Ascending aorta (tissue), 2 donors: ENCODE results near the gene ADCK2. TPM values are rescaled to one million over a fixed set of nuclear protein-coding genes. Genes with fewer than 3 reads are reported as not detected.

Source experiments
- DNase-seq, 2 donors: peaks; one replicate each; pipeline ENCODE4 v3.0.0-alpha.2; 2019; ENCODE audit warnings: low spot score in 2 of 2
- H3K27ac ChIP-seq, 2 donors: fragments of 200-600 bp; sonication (generic); one replicate each; pipeline ENCODE4 v1.5.1; 2016 to 2017; ENCODE audit warnings: mild to moderate bottlenecking in 1 of 2
- H3K27me3 ChIP-seq: fragments of 200-600 bp; sonication (generic); one replicate; pipeline ENCODE4 v1.5.1; 2017
- H3K36me3 ChIP-seq, 2 donors: fragments of 200-600 bp; sonication (generic); one replicate each; pipeline ENCODE4 v1.5.1; 2016
- H3K4me1 ChIP-seq, 2 donors: fragments of 200-600 bp; sonication (generic); one replicate each; pipeline ENCODE4 v1.5.1; 2016 to 2017; ENCODE audit warnings: mild to moderate bottlenecking in 1 of 2
- H3K4me3 ChIP-seq, 2 donors: fragments of 200-600 bp; sonication (generic); one replicate each; pipeline ENCODE4 v1.5.1; 2016 to 2017; ENCODE audit warnings: mild to moderate bottlenecking in 1 of 2
- H3K9me3 ChIP-seq, 2 donors: fragments of 200-600 bp; sonication (generic); one replicate each; pipeline ENCODE4 v1.5.1; 2016
- intact Hi-C: fragments of 100-400 bp; cut with DNase I; formaldehyde crosslinking; loops from one replicate; pipeline ENCODE4 v1.15.1; 2023
- total RNA-seq: library from RNA; depleted of rRNA; stranded (reverse); fragments of >200 nt; gene quantifications from one replicate; pipeline ENCODE4 v1.1.0, GENCODE V29; 2016
- TF ChIP-seq, protein P1 (sequence below), 3 experiments: fragments of 200-600 bp in 2 of 3; fragments of 450-650 bp in 1 of 3; sonication (generic) in 2 of 3; IDR thresholded peaks; one replicate each; pipeline ENCODE4 v1.5.1; 2016 to 2019; ENCODE audit warnings: antibody characterized with exemption in 3 of 3, mild to moderate bottlenecking in 1 of 3, moderate library complexity in 1 of 3

Gene ADCK2
- total RNA-seq, 1 donor from 2014 or later = 46.1 TPM

DNA sequence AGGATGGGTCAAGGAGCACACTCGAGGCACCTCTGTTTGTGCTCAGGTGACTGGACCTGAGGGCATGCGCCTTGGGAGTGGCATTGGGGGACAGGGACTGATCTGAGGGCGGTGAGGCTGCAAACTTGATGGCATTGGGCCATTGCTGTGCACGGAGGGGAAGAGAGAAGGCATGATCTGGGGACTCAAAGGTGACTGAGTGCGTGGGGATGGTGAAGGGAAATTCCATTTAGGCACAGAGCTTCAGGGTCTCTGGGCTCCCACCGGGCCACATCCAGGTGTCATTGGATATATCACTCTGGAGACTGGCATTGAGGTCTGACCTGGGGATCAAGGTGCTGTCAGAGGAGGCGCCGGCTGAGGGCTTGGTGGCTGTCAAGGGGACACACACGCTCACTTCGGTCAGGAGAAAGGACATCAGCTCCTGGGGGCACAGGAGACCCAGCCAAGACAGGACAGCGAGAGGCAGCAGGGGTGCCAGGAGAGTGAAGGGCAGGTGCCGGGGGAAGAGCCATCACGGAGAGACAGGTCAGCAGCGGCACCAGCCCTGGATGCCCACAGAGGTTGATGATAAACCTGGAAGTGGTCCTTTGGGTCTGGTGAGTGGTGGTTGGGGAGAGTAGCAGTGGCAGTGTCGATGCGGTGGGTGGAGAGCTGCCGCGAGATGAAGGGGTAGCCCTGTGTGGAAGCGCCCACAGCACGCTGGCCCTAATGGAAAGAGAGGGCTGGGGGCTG lies 5.5 kb downstream of the ADCK2 start:
- Histone ChIP-seq H3K27me3 (no peaks in the 10 kb centered on the region), H3K36me3 (peaks cover 15 to 38% of the 10 kb centered on the region in 2 donors), H3K4me3 (no peak overlapping the region), H3K9me3 (no peaks in the 10 kb centered on the region), H3K4me1 (peaks cover 0 to 15% of the 10 kb centered on the region in 2 donors), H3K27ac (no peak overlapping the region)
- DNase-seq = peak in 1 of 2 donors; percentile 55
- intact Hi-C loops = no loop called here
- TF ChIP-seq, protein P1, sequence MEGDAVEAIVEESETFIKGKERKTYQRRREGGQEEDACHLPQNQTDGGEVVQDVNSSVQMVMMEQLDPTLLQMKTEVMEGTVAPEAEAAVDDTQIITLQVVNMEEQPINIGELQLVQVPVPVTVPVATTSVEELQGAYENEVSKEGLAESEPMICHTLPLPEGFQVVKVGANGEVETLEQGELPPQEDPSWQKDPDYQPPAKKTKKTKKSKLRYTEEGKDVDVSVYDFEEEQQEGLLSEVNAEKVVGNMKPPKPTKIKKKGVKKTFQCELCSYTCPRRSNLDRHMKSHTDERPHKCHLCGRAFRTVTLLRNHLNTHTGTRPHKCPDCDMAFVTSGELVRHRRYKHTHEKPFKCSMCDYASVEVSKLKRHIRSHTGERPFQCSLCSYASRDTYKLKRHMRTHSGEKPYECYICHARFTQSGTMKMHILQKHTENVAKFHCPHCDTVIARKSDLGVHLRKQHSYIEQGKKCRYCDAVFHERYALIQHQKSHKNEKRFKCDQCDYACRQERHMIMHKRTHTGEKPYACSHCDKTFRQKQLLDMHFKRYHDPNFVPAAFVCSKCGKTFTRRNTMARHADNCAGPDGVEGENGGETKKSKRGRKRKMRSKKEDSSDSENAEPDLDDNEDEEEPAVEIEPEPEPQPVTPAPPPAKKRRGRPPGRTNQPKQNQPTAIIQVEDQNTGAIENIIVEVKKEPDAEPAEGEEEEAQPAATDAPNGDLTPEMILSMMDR (IDR thresholded peaks at IDR 0.05) = no peak

- peak in 1 of 2 donors; percentile 44 for DNase-seq
- intact Hi-C loops = no loop called here
- Histone ChIP-seq H3K27ac (no peak overlapping the region), H3K4me3 (no peak overlapping the region), H3K4me1 (peaks cover 0 to 13% of the 10 kb centered on the region in 2 donors), H3K27me3 (no peaks in the 10 kb centered on the region), H3K9me3 (no peaks in the 10 kb centered on the region), H3K36me3 (peaks cover 19 to 43% of the 10 kb centered on the region in 2 donors)
- TF ChIP-seq, protein P1 (IDR thresholded peaks at IDR 0.05) = no peak
These were observed 6.0 kb downstream of the ADCK2 start for GRCh38 chr7:140678816-140679130.

- no peak overlapping the region for H3K27ac ChIP-seq
- no peaks in the 10 kb centered on the region for H3K9me3 ChIP-seq
- intact Hi-C loops = no loop called here
- peaks cover 21 to 47% of the 10 kb centered on the region in 2 donors for H3K36me3 ChIP-seq
- no peak overlapping the region for H3K4me3 ChIP-seq
- no peak for DNase-seq
- no peaks in the 10 kb centered on the region for H3K27me3 ChIP-seq
- H3K4me1 ChIP-seq = peaks cover 0 to 11% of the 10 kb centered on the region in 2 donors
- TF ChIP-seq, protein P1 (IDR thresholded peaks at IDR 0.05) = no peak
These were observed 6.4 kb downstream of the ADCK2 start for GRCh38 chr7:140679186-140679585.

- Histone ChIP-seq H3K4me3 (no peak overlapping the region), H3K36me3 (peaks cover 28 to 55% of the 10 kb centered on the region in 2 donors), H3K4me1 (no peaks in the 10 kb centered on the region), H3K27me3 (no peaks in the 10 kb centered on the region), H3K9me3 (no peaks in the 10 kb centered on the region), H3K27ac (no peak overlapping the region)
- TF ChIP-seq, protein P1 (IDR thresholded peaks at IDR 0.05) = no peak
- DNase-seq = peak in 1 of 2 donors; percentile 21
- intact Hi-C loops = no loop called here
These were observed 8.1 kb downstream of the ADCK2 start for GRCh38 chr7:140680886-140681285.

DNA sequence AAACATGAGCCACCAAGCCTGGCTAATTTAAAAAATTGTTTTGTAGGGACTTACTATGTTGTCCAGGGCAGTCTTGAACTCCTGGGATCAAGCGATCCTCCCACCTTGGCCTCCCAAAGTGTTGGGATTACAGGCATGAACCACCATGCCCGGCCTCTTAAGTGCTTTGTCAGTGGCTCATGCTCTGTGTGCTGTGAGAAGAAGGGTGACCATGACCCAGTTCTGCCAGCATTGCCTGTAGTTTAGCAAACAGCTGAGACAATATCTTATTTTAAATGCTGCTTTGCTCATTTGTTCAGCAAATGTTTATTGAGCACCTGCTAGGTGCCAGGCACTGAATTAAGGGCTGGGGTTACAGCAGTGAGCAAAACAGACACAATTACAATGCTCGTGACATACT lies 9.0 kb downstream of the ADCK2 start:
- Histone ChIP-seq H3K4me3 (no peak overlapping the region), H3K4me1 (no peaks in the 10 kb centered on the region), H3K27me3 (no peaks in the 10 kb centered on the region), H3K36me3 (peaks cover 28 to 58% of the 10 kb centered on the region in 2 donors), H3K27ac (no peak overlapping the region), H3K9me3 (no peaks in the 10 kb centered on the region)
- DNase-seq = no peak
- intact Hi-C loops = no loop called here
- TF ChIP-seq, protein P1 (IDR thresholded peaks at IDR 0.05) = no peak
